HepG2 (cell line): ENCODE measurements around the gene EPHA2. TPM values are rescaled to one million over a fixed set of nuclear protein-coding genes. Genes with fewer than 3 reads are reported as not detected.

ENCODE experiments used
- AFF4 ChIP-seq: sonication (generic); formaldehyde crosslinking; IDR thresholded peaks from 2 replicates; pipeline ENCODE4 v1.4.0; 2020; ENCODE audit warnings: missing genetic modification reagents
- HNRNPLL ChIP-seq: fragments of 200-400 bp; formaldehyde crosslinking; IDR thresholded peaks from 2 replicates; pipeline ENCODE4 v1.6.1; 2017; ENCODE audit warnings: mild to moderate bottlenecking, low read depth, low read length; ENCODE audit not compliant: poor library complexity, severe bottlenecking
- KLF9 ChIP-seq: IDR thresholded peaks from 2 replicates; pipeline ENCODE4 v1.6.1; 2016; ENCODE audit warnings: low read depth
- LCORL ChIP-seq, 2 experiments: fragments of 450-650 bp in 1 of 2; sonication (generic) in 1 of 2; formaldehyde crosslinking in 1 of 2; IDR thresholded peaks; 2 replicates each; pipeline versions ENCODE4 v1.5.0 to v1.6.1; 2017 to 2020; ENCODE audit warnings: antibody characterized with exemption in 1 of 2, missing genetic modification reagents in 1 of 2
- SALL1 ChIP-seq: sonication (generic); formaldehyde crosslinking; IDR thresholded peaks from 2 replicates; pipeline ENCODE4 v1.8.0; 2022; ENCODE audit warnings: mild to moderate bottlenecking, missing genetic modification reagents
- ZNF407 ChIP-seq: sonication (generic); formaldehyde crosslinking; IDR thresholded peaks from one replicate; pipeline ENCODE4 v1.5.1; 2020; ENCODE audit warnings: mild to moderate bottlenecking, missing genetic modification reagents; ENCODE audit errors: not compliant biosample characterization
- ZNF749 ChIP-seq: sonication (generic); formaldehyde crosslinking; IDR thresholded peaks from 2 replicates; pipeline ENCODE4 v1.8.0; 2022; ENCODE audit warnings: mild to moderate bottlenecking, missing genetic modification reagents, moderate library complexity, borderline replicate concordance
- polyA plus RNA-seq, 8 experiments: library from polyadenylated mRNA; depleted of rRNA in 3 of 8; stranded (reverse) in 7 of 8; unstranded in 1 of 8; fragments of >200 nt; fragmentation: Illumina TruSeq in 4 of 8; extraction: Trizol in 4 of 8; gene quantifications; 2 replicates each; pipeline versions ENCODE4 v1.2.1 to v1.2.3, GENCODE V29; 2011 to 2016; ENCODE audit warnings: low read depth in 4 of 8, missing spikeins in 1 of 8, mixed read lengths in 1 of 8; ENCODE audit not compliant: insufficient read depth in 1 of 8
- total RNA-seq, 5 experiments: library from RNA; depleted of rRNA; stranded (reverse); fragments of >200 nt; fragmentation: Illumina TruSeq; extraction: Trizol; gene quantifications; 2 replicates each; pipeline ENCODE4 v1.2.3, GENCODE V29; 2016; ENCODE audit warnings: low read depth in 1 of 5
- TF ChIP-seq, protein P1 (sequence below): sonication (generic); formaldehyde crosslinking; IDR thresholded peaks from 2 replicates; pipeline ENCODE4 v1.8.0; 2022; ENCODE audit warnings: low read depth, missing genetic modification reagents
- TF ChIP-seq, protein P2 (sequence below): sonication (generic); formaldehyde crosslinking; IDR thresholded peaks from 2 replicates; pipeline ENCODE4 v1.4.0; 2020; ENCODE audit warnings: missing genetic modification reagents
- TF ChIP-seq, protein P3 (sequence below): IDR thresholded peaks from 2 replicates; pipeline ENCODE4 v1.6.1; 2018; ENCODE audit warnings: missing genetic modification reagents, mild to moderate bottlenecking, missing compliant biosample characterization

The EPHA2 gene
- total and polyA plus RNA-seq, 2 of the 13 experiments (the other 11 are each of a cell fraction or from before 2014, with no cell fraction given): 33.6 to 53.6 TPM

GRCh38 chr1:16181887-16182719 is 26.2 kb upstream of the EPHA2 start (continued):
- no peak for TF ChIP-seq ZNF407 (CRISPR knock-in tag)
- TF ChIP-seq SALL1: peak; percentile 88
- TF ChIP-seq ZNF749 (CRISPR knock-in tag): no peak
- TF ChIP-seq HNRNPLL: peak; percentile 30
- TF ChIP-seq AFF4 (CRISPR knock-in tag): no peak
- TF ChIP-seq, protein P1, sequence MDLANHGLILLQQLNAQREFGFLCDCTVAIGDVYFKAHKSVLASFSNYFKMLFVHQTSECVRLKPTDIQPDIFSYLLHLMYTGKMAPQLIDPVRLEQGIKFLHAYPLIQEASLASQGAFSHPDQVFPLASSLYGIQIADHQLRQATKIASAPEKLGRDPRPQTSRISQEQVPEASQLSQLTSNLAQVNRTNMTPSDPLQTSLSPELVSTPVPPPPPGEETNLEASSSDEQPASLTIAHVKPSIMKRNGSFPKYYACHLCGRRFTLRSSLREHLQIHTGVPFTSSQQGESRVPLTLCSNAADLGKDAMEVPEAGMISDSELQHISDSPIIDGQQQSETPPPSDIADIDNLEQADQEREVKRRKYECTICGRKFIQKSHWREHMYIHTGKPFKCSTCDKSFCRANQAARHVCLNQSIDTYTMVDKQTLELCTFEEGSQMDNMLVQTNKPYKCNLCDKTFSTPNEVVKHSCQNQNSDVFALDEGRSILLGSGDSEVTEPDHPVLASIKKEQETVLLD: no peak
- TF ChIP-seq, protein P2, sequence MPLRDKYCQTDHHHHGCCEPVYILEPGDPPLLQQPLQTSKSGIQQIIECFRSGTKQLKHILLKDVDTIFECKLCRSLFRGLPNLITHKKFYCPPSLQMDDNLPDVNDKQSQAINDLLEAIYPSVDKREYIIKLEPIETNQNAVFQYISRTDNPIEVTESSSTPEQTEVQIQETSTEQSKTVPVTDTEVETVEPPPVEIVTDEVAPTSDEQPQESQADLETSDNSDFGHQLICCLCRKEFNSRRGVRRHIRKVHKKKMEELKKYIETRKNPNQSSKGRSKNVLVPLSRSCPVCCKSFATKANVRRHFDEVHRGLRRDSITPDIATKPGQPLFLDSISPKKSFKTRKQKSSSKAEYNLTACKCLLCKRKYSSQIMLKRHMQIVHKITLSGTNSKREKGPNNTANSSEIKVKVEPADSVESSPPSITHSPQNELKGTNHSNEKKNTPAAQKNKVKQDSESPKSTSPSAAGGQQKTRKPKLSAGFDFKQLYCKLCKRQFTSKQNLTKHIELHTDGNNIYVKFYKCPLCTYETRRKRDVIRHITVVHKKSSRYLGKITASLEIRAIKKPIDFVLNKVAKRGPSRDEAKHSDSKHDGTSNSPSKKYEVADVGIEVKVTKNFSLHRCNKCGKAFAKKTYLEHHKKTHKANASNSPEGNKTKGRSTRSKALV (CRISPR knock-in tag): 0 out of 2 replicates have a peak, but pooled peaks have one; percentile 50
- TF ChIP-seq KLF9 (CRISPR knock-in tag): no peak
- TF ChIP-seq, protein P3, sequence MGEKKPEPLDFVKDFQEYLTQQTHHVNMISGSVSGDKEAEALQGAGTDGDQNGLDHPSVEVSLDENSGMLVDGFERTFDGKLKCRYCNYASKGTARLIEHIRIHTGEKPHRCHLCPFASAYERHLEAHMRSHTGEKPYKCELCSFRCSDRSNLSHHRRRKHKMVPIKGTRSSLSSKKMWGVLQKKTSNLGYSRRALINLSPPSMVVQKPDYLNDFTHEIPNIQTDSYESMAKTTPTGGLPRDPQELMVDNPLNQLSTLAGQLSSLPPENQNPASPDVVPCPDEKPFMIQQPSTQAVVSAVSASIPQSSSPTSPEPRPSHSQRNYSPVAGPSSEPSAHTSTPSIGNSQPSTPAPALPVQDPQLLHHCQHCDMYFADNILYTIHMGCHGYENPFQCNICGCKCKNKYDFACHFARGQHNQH (CRISPR knock-in tag): peak; percentile 54; the same call in 1 of the 2 replicates
- no peak for TF ChIP-seq LCORL (IDR thresholded peaks at IDR 0.05)
- TF ChIP-seq LCORL (CRISPR knock-in tag; IDR thresholded peaks at IDR 0.05): peak; percentile 98
